ENCODE data around the gene CSRP1.

The CSRP1 gene

GRCh38 chr1:201455098-201455497, 51.8 kb downstream of the CSRP1 start:
- TF ChIP-seq SPI1 (IDR thresholded peaks at IDR 0.05; ENCODE audit: borderline replicate concordance, low read depth) (no peak), GABPA (IDR thresholded peaks at IDR 0.05; ENCODE audit: low read depth) (no peak), POLR2AphosphoS5 (IDR thresholded peaks at IDR 0.05; ENCODE audit: low read depth) (no peak), CTCF (IDR thresholded peaks at IDR 0.05; ENCODE audit: insufficient read depth, low read length) (no peak), REST (IDR thresholded peaks at IDR 0.05; ENCODE audit: insufficient replicate concordance, low read depth) (no peak)
- Histone ChIP-seq H3K27me3 (ENCODE audit: insufficient read depth, poor library complexity, severe bottlenecking) (no peaks in the 10 kb centered on the region), H3K27ac (replicated peaks) (no peak overlapping the region), H3K4me3 (replicated peaks; ENCODE audit: insufficient read depth, low read length) (no peak overlapping the region)
- DNase-seq (ENCODE audit: low read depth in 1 of 2, low spot score in 1 of 2), result no peak

- Histone ChIP-seq H3K4me3 (replicated peaks; ENCODE audit: insufficient read depth, low read length) (no peak overlapping the region), H3K27me3 (ENCODE audit: insufficient read depth, poor library complexity, severe bottlenecking) (no peaks in the 10 kb centered on the region), H3K27ac (replicated peaks) (no peak overlapping the region)
Measured at GRCh38 chr1:201454608-201455007, 52.3 kb downstream of the CSRP1 start.

GRCh38 chr1:201452866-201453265, 54.1 kb downstream of the CSRP1 start:
- Histone ChIP-seq H3K27ac (replicated peaks) (no peak overlapping the region), H3K4me3 (replicated peaks; ENCODE audit: insufficient read depth, low read length) (no peak overlapping the region), H3K27me3 (ENCODE audit: insufficient read depth, poor library complexity, severe bottlenecking) (no peaks in the 10 kb centered on the region)
- no peak for DNase-seq (ENCODE audit: low read depth in 1 of 2, low spot score in 1 of 2)
- no peak for TF ChIP-seq REST (IDR thresholded peaks at IDR 0.05; ENCODE audit: insufficient replicate concordance, low read depth)
- TF ChIP-seq SPI1 (IDR thresholded peaks at IDR 0.05; ENCODE audit: borderline replicate concordance, low read depth), result no peak
- TF ChIP-seq GABPA (IDR thresholded peaks at IDR 0.05; ENCODE audit: low read depth), result no peak
- TF ChIP-seq CTCF (IDR thresholded peaks at IDR 0.05; ENCODE audit: insufficient read depth, low read length), result no peak
- no peak for TF ChIP-seq POLR2AphosphoS5 (IDR thresholded peaks at IDR 0.05; ENCODE audit: low read depth)

More at GRCh38 chr1:201454608-201455007, 52.3 kb downstream of the CSRP1 start:
- TF ChIP-seq GABPA (IDR thresholded peaks at IDR 0.05; ENCODE audit: low read depth), result no peak
- no peak for TF ChIP-seq SPI1 (IDR thresholded peaks at IDR 0.05; ENCODE audit: borderline replicate concordance, low read depth)
- TF ChIP-seq REST (IDR thresholded peaks at IDR 0.05; ENCODE audit: insufficient replicate concordance, low read depth), result no peak
- TF ChIP-seq POLR2AphosphoS5 (IDR thresholded peaks at IDR 0.05; ENCODE audit: low read depth), result no peak
- TF ChIP-seq CTCF (IDR thresholded peaks at IDR 0.05; ENCODE audit: insufficient read depth, low read length), result no peak
- DNase-seq (ENCODE audit: low read depth in 1 of 2, low spot score in 1 of 2), result no peak

All from HL-60 (cell line).